ENCODE results near the gene PLCL2.
A peak's percentile ranks its signal among the peaks of the same experiment; 100 is the strongest.

The PLCL2 gene

DNA sequence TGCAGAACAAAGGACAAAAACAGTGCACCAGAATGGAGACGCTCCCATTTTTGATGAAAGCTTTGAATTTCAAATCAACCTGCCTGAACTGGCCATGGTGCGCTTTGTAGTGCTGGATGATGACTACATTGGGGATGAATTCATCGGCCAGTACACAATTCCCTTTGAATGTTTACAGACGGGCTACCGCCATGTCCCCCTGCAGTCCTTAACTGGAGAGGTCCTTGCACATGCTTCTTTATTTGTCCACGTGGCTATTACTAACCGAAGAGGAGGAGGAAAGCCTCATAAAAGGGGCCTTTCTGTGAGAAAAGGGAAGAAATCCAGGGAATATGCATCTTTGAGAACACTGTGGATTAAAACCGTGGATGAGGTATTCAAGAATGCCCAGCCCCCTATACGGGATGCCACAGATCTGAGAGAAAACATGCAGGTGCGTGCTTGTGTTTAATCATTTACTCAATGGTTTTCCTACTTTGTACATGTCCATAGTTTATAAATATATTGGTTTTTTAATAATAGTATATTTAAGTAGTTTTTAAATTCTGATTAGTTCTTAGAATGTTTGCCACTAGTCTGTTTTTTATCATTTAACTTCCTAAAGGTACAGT is 127.1 kb downstream of the PLCL2 start:
- peaks cover 56% of the 10 kb centered on the region for H3K36me3 Mint-ChIP-seq
- H3K27ac Mint-ChIP-seq: no peak overlapping the region
- no peaks in the 10 kb centered on the region for H3K27me3 Mint-ChIP-seq
- no peak overlapping the region for H3K4me3 Mint-ChIP-seq
- H3K9me3 Mint-ChIP-seq: no peaks in the 10 kb centered on the region
- no peak for ATAC-seq
- peaks cover 24% of the 10 kb centered on the region for H3K4me1 Mint-ChIP-seq

DNA sequence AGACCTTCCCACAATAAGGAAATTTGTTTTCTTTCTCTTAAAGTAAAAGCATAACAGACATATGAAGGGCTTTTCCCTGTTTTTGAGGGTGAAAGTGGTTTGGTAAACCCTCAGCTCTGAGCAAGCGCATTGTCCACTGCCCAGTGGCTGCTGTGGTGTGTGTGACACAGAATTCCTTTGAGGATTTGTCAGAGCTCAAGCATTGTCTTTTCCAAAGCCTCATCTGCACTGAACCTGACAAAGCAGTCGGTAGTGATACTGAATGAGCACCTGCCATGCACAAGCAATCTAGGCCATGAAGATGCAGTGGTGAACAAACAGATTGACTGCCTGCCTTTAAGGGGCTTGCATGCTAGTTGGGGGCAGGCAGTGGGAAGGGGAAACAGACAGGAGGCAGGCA is 128.3 kb downstream of the PLCL2 start:
- H3K27ac Mint-ChIP-seq: peak overlapping the region; percentile 33
- peaks cover 24% of the 10 kb centered on the region for H3K4me1 Mint-ChIP-seq
- H3K4me3 Mint-ChIP-seq: no peak overlapping the region
- no peak for ATAC-seq
- H3K36me3 Mint-ChIP-seq: peaks cover 64% of the 10 kb centered on the region
- no peaks in the 10 kb centered on the region for H3K9me3 Mint-ChIP-seq
- no peaks in the 10 kb centered on the region for H3K27me3 Mint-ChIP-seq

- no peak overlapping the region for H3K4me3 Mint-ChIP-seq
- H3K27me3 Mint-ChIP-seq: no peaks in the 10 kb centered on the region
- peaks cover 65% of the 10 kb centered on the region for H3K36me3 Mint-ChIP-seq
- no peaks in the 10 kb centered on the region for H3K9me3 Mint-ChIP-seq
- peak overlapping the region; percentile 33 for H3K27ac Mint-ChIP-seq
- H3K4me1 Mint-ChIP-seq: peaks cover 24% of the 10 kb centered on the region
- ATAC-seq: no peak
Observed at GRCh38 chr3:17013571-17013970, 128.8 kb downstream of the PLCL2 start.

GRCh38 chr3:17014284-17014683 is 129.5 kb downstream of the PLCL2 start:
- H3K4me1 Mint-ChIP-seq: peaks cover 24% of the 10 kb centered on the region
- H3K36me3 Mint-ChIP-seq: peaks cover 68% of the 10 kb centered on the region
- H3K27me3 Mint-ChIP-seq: no peaks in the 10 kb centered on the region
- no peaks in the 10 kb centered on the region for H3K9me3 Mint-ChIP-seq
- no peak for ATAC-seq
- peak overlapping the region; percentile 33 for H3K27ac Mint-ChIP-seq
- no peak overlapping the region for H3K4me3 Mint-ChIP-seq

- no peak overlapping the region for H3K4me3 Mint-ChIP-seq
- H3K4me1 Mint-ChIP-seq: peaks cover 24% of the 10 kb centered on the region
- no peaks in the 10 kb centered on the region for H3K27me3 Mint-ChIP-seq
- no peak overlapping the region for H3K27ac Mint-ChIP-seq
- peaks cover 64% of the 10 kb centered on the region for H3K36me3 Mint-ChIP-seq
- no peak for ATAC-seq
- no peaks in the 10 kb centered on the region for H3K9me3 Mint-ChIP-seq
Observed at GRCh38 chr3:17014709-17015108, 130.0 kb downstream of the PLCL2 start.

DNA sequence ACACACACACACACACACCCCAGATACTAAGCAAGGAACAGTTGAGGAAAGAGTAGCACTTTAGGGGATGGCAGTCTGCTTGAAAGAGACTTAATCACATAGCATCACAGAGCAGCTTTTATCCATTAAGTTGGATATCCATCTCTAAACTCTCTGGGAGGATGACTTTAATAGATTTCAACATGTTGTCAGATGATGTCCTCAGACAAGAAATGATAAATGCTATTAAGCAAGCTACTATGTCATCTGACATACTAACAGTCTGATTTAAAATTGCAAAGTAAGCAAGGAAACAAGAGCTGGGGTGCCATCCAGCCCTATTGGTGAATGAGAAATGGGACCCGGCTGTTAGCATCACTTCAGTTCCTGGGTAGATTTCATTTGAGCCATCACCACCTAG is 136.9 kb downstream of the PLCL2 start:
- Mint-ChIP-seq H3K9me3 (no peaks in the 10 kb centered on the region), H3K27me3 (no peaks in the 10 kb centered on the region), H3K4me3 (no peak overlapping the region), H3K4me1 (peaks cover 53% of the 10 kb centered on the region), H3K36me3 (peaks cover 47% of the 10 kb centered on the region), H3K27ac (peak overlapping the region; percentile 38)
- no peak for ATAC-seq

DNA sequence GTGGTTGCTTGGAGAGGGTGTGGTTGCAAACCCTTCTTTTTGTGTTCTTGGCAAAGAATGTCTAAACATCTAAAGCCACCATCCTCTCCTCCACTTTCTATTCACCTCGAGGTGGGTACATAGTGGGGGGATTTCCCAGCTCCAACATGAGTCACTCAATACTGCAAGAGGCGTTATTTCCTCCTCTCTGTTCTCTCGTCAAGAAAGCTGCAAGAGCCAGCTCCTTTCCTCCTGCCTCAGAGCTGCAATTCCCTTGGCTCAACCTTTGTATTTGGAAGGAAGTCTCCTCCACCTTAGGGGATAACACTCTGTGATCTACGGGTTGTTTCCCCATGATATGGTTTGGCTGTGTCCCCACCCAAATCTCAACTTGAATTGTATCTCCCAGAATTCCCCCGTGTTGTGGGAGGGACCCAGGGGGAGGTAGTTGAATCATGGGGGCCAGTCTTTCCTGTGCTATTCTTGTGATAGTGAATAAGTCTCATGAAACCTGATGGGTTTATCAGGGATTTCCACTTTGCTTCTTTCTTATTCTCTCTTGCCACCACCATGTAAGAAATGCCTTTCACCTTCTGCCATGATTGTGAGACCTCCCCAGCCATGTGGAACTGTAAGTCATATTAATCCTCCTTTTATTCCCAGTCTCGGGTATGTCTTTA is 138.4 kb downstream of the PLCL2 start:
- Mint-ChIP-seq H3K27ac (peak overlapping the region; percentile 74), H3K9me3 (no peaks in the 10 kb centered on the region), H3K4me1 (peaks cover 58% of the 10 kb centered on the region), H3K4me3 (no peak overlapping the region), H3K27me3 (no peaks in the 10 kb centered on the region), H3K36me3 (peaks cover 41% of the 10 kb centered on the region)
- ATAC-seq: peak; percentile 93

- peaks cover 82% of the 10 kb centered on the region for H3K4me1 Mint-ChIP-seq
- no peak for ATAC-seq
- peaks cover 44% of the 10 kb centered on the region for H3K36me3 Mint-ChIP-seq
- H3K9me3 Mint-ChIP-seq: no peaks in the 10 kb centered on the region
- H3K27me3 Mint-ChIP-seq: no peaks in the 10 kb centered on the region
- no peak overlapping the region for H3K4me3 Mint-ChIP-seq
- peak overlapping the region; percentile 39 for H3K27ac Mint-ChIP-seq
Observed at GRCh38 chr3:17025594-17026139, 140.9 kb downstream of the PLCL2 start.

- Mint-ChIP-seq H3K9me3 (no peaks in the 10 kb centered on the region), H3K36me3 (peaks cover 34% of the 10 kb centered on the region), H3K4me1 (peaks cover 76% of the 10 kb centered on the region), H3K27ac (no peak overlapping the region), H3K4me3 (no peak overlapping the region), H3K27me3 (no peaks in the 10 kb centered on the region)
- no peak for ATAC-seq
Observed at GRCh38 chr3:17027318-17027717, 142.6 kb downstream of the PLCL2 start.

GRCh38 chr3:17028363-17028762 is 143.6 kb downstream of the PLCL2 start:
- H3K27ac Mint-ChIP-seq: peak overlapping the region; percentile 38
- H3K4me1 Mint-ChIP-seq: peaks cover 70% of the 10 kb centered on the region

GRCh38 chr3:17030438-17030837 is 145.7 kb downstream of the PLCL2 start:
- ATAC-seq: no peak
- no peak overlapping the region for H3K4me3 Mint-ChIP-seq
- H3K36me3 Mint-ChIP-seq: peaks cover 23% of the 10 kb centered on the region
- H3K4me1 Mint-ChIP-seq: peaks cover 55% of the 10 kb centered on the region
- no peaks in the 10 kb centered on the region for H3K27me3 Mint-ChIP-seq
- H3K27ac Mint-ChIP-seq: peak overlapping the region; percentile 38
- no peaks in the 10 kb centered on the region for H3K9me3 Mint-ChIP-seq

More at GRCh38 chr3:17028363-17028762, 143.6 kb downstream of the PLCL2 start:
- no peak for ATAC-seq
- Mint-ChIP-seq H3K4me3 (no peak overlapping the region), H3K27me3 (no peaks in the 10 kb centered on the region), H3K36me3 (peaks cover 27% of the 10 kb centered on the region), H3K9me3 (no peaks in the 10 kb centered on the region)

- Mint-ChIP-seq H3K4me1 (peaks cover 52% of the 10 kb centered on the region), H3K9me3 (no peaks in the 10 kb centered on the region), H3K27me3 (no peaks in the 10 kb centered on the region), H3K36me3 (peaks cover 26% of the 10 kb centered on the region), H3K27ac (no peak overlapping the region), H3K4me3 (no peak overlapping the region)
- no peak for ATAC-seq
Observed at GRCh38 chr3:17030956-17031652, 146.3 kb downstream of the PLCL2 start.

GRCh38 chr3:17032407-17033034 is 147.8 kb downstream of the PLCL2 start:
- Mint-ChIP-seq H3K27ac (peak overlapping the region; percentile 6), H3K4me3 (no peak overlapping the region), H3K9me3 (no peaks in the 10 kb centered on the region), H3K27me3 (no peaks in the 10 kb centered on the region), H3K4me1 (peaks cover 48% of the 10 kb centered on the region), H3K36me3 (peaks cover 23% of the 10 kb centered on the region)
- no peak for ATAC-seq

GRCh38 chr3:17033516-17034168 is 148.9 kb downstream of the PLCL2 start:
- ATAC-seq: no peak
- H3K36me3 Mint-ChIP-seq: peaks cover 18% of the 10 kb centered on the region
- no peak overlapping the region for H3K27ac Mint-ChIP-seq
- peaks cover 41% of the 10 kb centered on the region for H3K4me1 Mint-ChIP-seq
- H3K4me3 Mint-ChIP-seq: no peak overlapping the region
- H3K27me3 Mint-ChIP-seq: no peaks in the 10 kb centered on the region
- no peaks in the 10 kb centered on the region for H3K9me3 Mint-ChIP-seq

DNA sequence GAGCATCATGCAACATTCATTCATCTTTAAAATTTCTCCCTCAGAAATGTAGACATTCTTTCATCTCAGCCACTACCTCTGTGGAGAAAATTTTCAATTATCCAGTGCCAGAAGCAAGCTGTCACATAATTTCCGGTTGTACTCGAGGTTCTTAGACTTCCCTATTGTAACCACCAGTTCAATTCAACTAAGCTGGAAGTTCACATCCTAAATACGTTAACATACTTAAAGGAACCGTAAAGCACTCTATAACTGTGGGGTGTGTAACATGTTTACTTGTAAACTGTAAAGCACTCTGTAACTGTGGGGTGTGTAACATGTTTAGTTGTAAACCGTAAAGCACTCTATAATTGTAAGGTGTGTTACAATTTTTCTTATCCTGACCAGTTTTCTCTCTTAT is 150.3 kb downstream of the PLCL2 start:
- H3K27me3 Mint-ChIP-seq: no peaks in the 10 kb centered on the region
- peaks cover 27% of the 10 kb centered on the region for H3K4me1 Mint-ChIP-seq
- ATAC-seq: no peak
- peaks cover 12% of the 10 kb centered on the region for H3K36me3 Mint-ChIP-seq
- H3K27ac Mint-ChIP-seq: no peak overlapping the region
- no peak overlapping the region for H3K4me3 Mint-ChIP-seq
- H3K9me3 Mint-ChIP-seq: no peaks in the 10 kb centered on the region
